KMS-11 (cell line): Measurements from ENCODE around the gene ZNF385D.

Source experiments
- H2AFZ ChIP-seq: fragments of 200-600 bp; sonication (generic); 2 replicates; pipeline ENCODE4 v1.6.1; 2016; ENCODE audit warnings: antibody characterized with exemption, mixed run types, low read depth
- H3K27ac ChIP-seq: fragments of 200-600 bp; sonication (generic); 2 replicates; pipeline ENCODE4 v1.6.1; 2016; ENCODE audit warnings: mild to moderate bottlenecking, mixed run types
- H3K27me3 ChIP-seq: fragments of 200-600 bp; sonication (generic); 2 replicates; pipeline ENCODE4 v1.6.1; 2017; ENCODE audit warnings: mild to moderate bottlenecking, low read depth, mixed run types, moderate library complexity; ENCODE audit not compliant: insufficient read depth
- H3K36me3 ChIP-seq: fragments of 200-600 bp; sonication (generic); 2 replicates; pipeline ENCODE4 v1.6.1; 2017; ENCODE audit warnings: mild to moderate bottlenecking, mixed run types; ENCODE audit not compliant: insufficient read depth
- H3K4me1 ChIP-seq: fragments of 200-600 bp; sonication (generic); 2 replicates; pipeline ENCODE4 v1.6.1; 2016; ENCODE audit warnings: mild to moderate bottlenecking, low read depth, mixed run types; ENCODE audit not compliant: poor library complexity, severe bottlenecking
- H3K4me2 ChIP-seq: fragments of 200-600 bp; sonication (generic); 2 replicates; pipeline ENCODE4 v1.7.0; 2016; ENCODE audit warnings: mild to moderate bottlenecking, mixed run types
- H3K4me3 ChIP-seq: fragments of 200-600 bp; sonication (generic); IDR thresholded peaks from 2 replicates; pipeline ENCODE4 v1.6.1; 2017; ENCODE audit warnings: low read depth, low read length, mixed read lengths; ENCODE audit not compliant: insufficient read depth
- H3K79me2 ChIP-seq: fragments of 200-600 bp; sonication (generic); 2 replicates; pipeline ENCODE4 v1.6.1; 2016; ENCODE audit warnings: low read depth, mixed run types; ENCODE audit not compliant: insufficient read depth
- H3K9ac ChIP-seq: fragments of 200-600 bp; sonication (generic); 2 replicates; pipeline ENCODE4 v1.6.1; 2016; ENCODE audit warnings: mild to moderate bottlenecking, mixed run types
- H4K20me1 ChIP-seq: fragments of 200-600 bp; sonication (generic); 2 replicates; pipeline ENCODE4 v1.6.1; 2016; ENCODE audit warnings: mild to moderate bottlenecking, mixed run types; ENCODE audit not compliant: insufficient read depth
- CTCF ChIP-seq: fragments of 200-600 bp; sonication (generic); conservative IDR thresholded peaks from 2 replicates; pipeline ENCODE4 v1.6.1; 2017; ENCODE audit warnings: low read depth, mild to moderate bottlenecking, antibody characterized with exemption, low read length, moderate library complexity, mixed read lengths

ZNF385D gene

DNA sequence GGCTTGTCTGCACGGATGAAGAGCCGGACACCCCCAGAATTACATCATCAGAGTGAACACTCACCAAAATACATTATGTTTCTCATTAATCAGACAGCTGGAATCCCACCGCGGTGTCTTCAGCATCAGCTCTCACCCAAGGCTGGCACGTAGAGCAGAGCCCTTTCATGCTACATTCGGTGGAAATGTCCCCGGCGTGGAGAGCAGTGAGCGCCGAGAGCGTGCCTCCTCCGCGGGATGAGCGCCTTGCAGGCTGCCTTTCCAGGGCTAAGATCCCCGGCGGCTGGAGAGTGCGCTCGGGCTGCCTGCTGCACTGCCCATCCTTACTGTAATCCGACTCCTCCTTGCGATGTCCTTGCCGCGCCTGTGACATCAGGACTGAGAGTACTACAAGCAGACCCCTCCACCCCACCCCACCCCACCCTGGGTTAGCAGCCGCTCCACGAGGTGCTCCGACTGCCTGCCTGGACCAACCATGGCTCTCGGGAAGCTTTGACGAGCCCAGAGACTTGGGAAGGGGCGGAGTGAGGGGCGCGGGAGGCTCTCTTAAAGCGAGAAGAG is at the start of gene ZNF385D:
Gene ZNF385D, minus strand, starts transcription at position 380 of the 561 bp plus-strand sequence. Its CDS starts 294 bp downstream, at position 86.
- no peaks in the 10 kb centered on the region for H3K79me2 ChIP-seq
- no peak within 1 kb of the TSS for H3K4me2 ChIP-seq
- no peaks in the 10 kb centered on the region for H4K20me1 ChIP-seq
- no peak within 1 kb of the TSS for H3K4me3 ChIP-seq
- no peak within 1 kb of the TSS for H2AFZ ChIP-seq
- no peaks in the 10 kb centered on the region for H3K4me1 ChIP-seq
- TF ChIP-seq CTCF = no peak
- H3K36me3 ChIP-seq = no peaks in the 10 kb centered on the region
- H3K27me3 ChIP-seq = no peaks in the 10 kb centered on the region
- H3K27ac ChIP-seq = no peak within 1 kb of the TSS
- no peak within 1 kb of the TSS for H3K9ac ChIP-seq

DNA sequence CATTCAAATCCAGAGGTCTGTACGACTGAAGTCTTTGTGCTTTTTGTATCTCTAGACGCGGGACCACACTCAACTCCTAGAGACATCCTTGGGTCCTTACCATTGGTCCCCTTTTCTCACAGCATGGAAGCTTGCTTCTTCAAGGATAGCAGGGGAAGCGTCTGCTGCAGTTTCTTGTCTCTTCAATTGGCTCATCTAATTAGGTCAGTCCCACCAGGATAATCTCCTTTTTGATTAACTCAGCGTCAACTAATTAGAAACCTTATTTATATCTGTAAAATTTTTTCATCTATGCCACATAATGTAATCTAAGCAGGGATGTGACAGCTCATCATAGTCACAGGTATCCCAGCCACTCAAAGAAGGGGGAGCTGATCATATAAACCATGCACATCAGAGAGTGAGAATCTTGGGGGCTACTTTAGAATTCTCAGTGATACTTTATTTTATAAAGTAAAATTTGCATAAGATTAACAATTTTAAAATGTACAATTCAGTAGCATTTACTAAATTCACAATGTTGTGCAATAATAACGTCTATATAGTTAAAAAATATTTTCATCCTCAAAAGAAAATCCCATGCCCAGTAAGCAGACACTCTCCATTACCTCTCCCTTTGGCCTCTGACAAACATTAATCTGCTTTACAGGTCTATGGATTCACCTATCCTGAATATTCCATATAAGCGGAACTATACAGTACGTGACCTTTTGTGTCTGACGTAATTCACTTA is 47.5 kb upstream of the ZNF385D start:
- H3K4me2 ChIP-seq = no peak overlapping the region
- no peaks in the 10 kb centered on the region for H3K36me3 ChIP-seq
- no peaks in the 10 kb centered on the region for H3K27me3 ChIP-seq
- H2AFZ ChIP-seq = no peak overlapping the region
- H3K79me2 ChIP-seq = no peaks in the 10 kb centered on the region
- H4K20me1 ChIP-seq = no peaks in the 10 kb centered on the region
- H3K9ac ChIP-seq = no peak overlapping the region
- no peak overlapping the region for H3K27ac ChIP-seq
- no peak overlapping the region for H3K4me3 ChIP-seq
- no peak for TF ChIP-seq CTCF
- no peaks in the 10 kb centered on the region for H3K4me1 ChIP-seq

DNA sequence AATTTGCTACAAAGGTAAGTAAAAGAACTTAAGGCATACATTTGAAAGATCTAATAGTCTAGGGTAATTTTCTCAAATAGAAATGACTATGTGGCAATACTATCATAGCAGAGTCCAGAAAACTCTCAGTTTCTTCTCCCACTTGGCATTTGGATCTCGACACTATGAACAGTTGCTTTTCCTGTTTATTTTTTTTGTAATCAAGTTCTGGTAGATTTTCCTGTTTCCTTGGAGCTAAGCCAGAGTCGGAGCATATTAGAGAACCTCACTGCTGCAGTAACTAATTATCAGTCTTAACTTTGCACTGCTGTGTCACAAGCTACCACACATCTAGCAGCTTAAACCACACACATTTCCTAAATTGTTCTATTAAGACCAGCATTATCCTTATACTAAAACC is 44.9 kb upstream of the ZNF385D start:
- no peak overlapping the region for H2AFZ ChIP-seq
- no peak overlapping the region for H3K4me3 ChIP-seq
- H3K79me2 ChIP-seq = no peaks in the 10 kb centered on the region
- no peak for TF ChIP-seq CTCF
- no peak overlapping the region for H3K9ac ChIP-seq
- no peak overlapping the region for H3K27ac ChIP-seq
- no peaks in the 10 kb centered on the region for H4K20me1 ChIP-seq
- H3K4me1 ChIP-seq = no peaks in the 10 kb centered on the region
- no peaks in the 10 kb centered on the region for H3K27me3 ChIP-seq
- no peaks in the 10 kb centered on the region for H3K36me3 ChIP-seq
- no peak overlapping the region for H3K4me2 ChIP-seq

GRCh38 chr3:21795152-21795837 is 44.3 kb upstream of the ZNF385D start:
- TF ChIP-seq CTCF = no peak
- no peak overlapping the region for H3K27ac ChIP-seq
- H3K36me3 ChIP-seq = no peaks in the 10 kb centered on the region
- H3K4me1 ChIP-seq = no peaks in the 10 kb centered on the region
- no peak overlapping the region for H3K4me2 ChIP-seq
- H3K27me3 ChIP-seq = no peaks in the 10 kb centered on the region
- no peaks in the 10 kb centered on the region for H3K79me2 ChIP-seq
- no peak overlapping the region for H2AFZ ChIP-seq
- no peak overlapping the region for H3K9ac ChIP-seq
- H3K4me3 ChIP-seq = no peak overlapping the region
- no peaks in the 10 kb centered on the region for H4K20me1 ChIP-seq
